H1 (cell line): ENCODE measurements around the gene MYOT. TPM values are rescaled to one million over a fixed set of nuclear protein-coding genes. Genes with fewer than 3 reads are reported as not detected.

Experiments
- CHD7 ChIP-seq: fragments of 300-600 bp; sonication (generic); IDR thresholded peaks from 2 replicates; pipeline ENCODE4 v1.7.1; 2012; ENCODE audit warnings: low read length, moderate library complexity, mild to moderate bottlenecking, inconsistent platforms; ENCODE audit not compliant: insufficient replicate concordance
- CTBP2 ChIP-seq: IDR thresholded peaks from 2 replicates; pipeline ENCODE4 v1.7.0; 2011; ENCODE audit warnings: borderline replicate concordance, mild to moderate bottlenecking, moderate library complexity, mixed read lengths, low read length; ENCODE audit not compliant: insufficient read depth, insufficient read length
- EP300 ChIP-seq, 2 experiments: IDR thresholded peaks; 1 replicate in 1 of 2; 2 replicates in 1 of 2; pipeline ENCODE4 v1.6.1; 2011 to 2012; ENCODE audit warnings: low read depth in 2 of 2, low read length in 2 of 2, mild to moderate bottlenecking in 2 of 2, borderline replicate concordance in 1 of 2, inconsistent platforms in 1 of 2, moderate library complexity in 1 of 2
- HDAC6 ChIP-seq: IDR thresholded peaks from one replicate; pipeline ENCODE4 v1.7.1; 2012; ENCODE audit warnings: low read depth, mild to moderate bottlenecking, inconsistent platforms, low read length, moderate library complexity
- NRF1 ChIP-seq: IDR thresholded peaks from 2 replicates; pipeline ENCODE4 v1.6.1; 2011; ENCODE audit warnings: mild to moderate bottlenecking, low read depth, low read length, improper control_type of control experiment
- POU5F1 ChIP-seq: IDR thresholded peaks from 2 replicates; pipeline ENCODE4 v1.6.1; 2011; ENCODE audit warnings: low read depth, mild to moderate bottlenecking, low read length, moderate library complexity
- RFX5 ChIP-seq: IDR thresholded peaks from 2 replicates; pipeline ENCODE4 v1.6.1; 2011; ENCODE audit warnings: low read depth, low read length, improper control_type of control experiment, borderline replicate concordance
- SIX5 ChIP-seq: IDR thresholded peaks from 2 replicates; pipeline ENCODE4 v1.6.1; 2011; ENCODE audit warnings: mild to moderate bottlenecking, low read depth, low read length
- SP1 ChIP-seq: IDR thresholded peaks from 2 replicates; pipeline ENCODE4 v1.6.1; 2011; ENCODE audit warnings: low read depth, low read length
- SUZ12 ChIP-seq: fragments of 200-600 bp; sonication (generic); IDR thresholded peaks from 2 replicates; pipeline ENCODE4 v1.6.1; 2012; ENCODE audit warnings: mild to moderate bottlenecking, inconsistent platforms, low read length, moderate library complexity, mixed read lengths
- TBP ChIP-seq: IDR thresholded peaks from 2 replicates; pipeline ENCODE4 v1.6.1; 2011; ENCODE audit warnings: low read depth, low read length, improper control_type of control experiment
- polyA plus RNA-seq, 7 experiments: library from polyadenylated mRNA; depleted of rRNA in 3 of 7; stranded (reverse) in 5 of 7; unstranded in 2 of 7; fragments of >200 nt in 5 of 7; fragments of 200-250 nt in 2 of 7; gene quantifications; 1 replicate in 5 of 7; 2 replicates in 1 of 7; 4 replicates in 1 of 7; pipeline versions ENCODE4 v1.2.1 to v1.2.3, GENCODE V29; 2011 to 2013; ENCODE audit warnings: missing spikeins in 2 of 7, mixed read lengths in 2 of 7
- total RNA-seq: library from RNA; stranded (reverse); fragmentation: NEBNext Ultra II Directional; extraction: Animal tissue kit (Norgen Biotek cat#: 25700); gene quantifications from 2 replicates; pipeline ENCODE4 v1.2.1, GENCODE V29; 2021
- TF ChIP-seq, protein P1 (sequence below): IDR thresholded peaks from 2 replicates; pipeline ENCODE4 v1.6.1; 2012; ENCODE audit warnings: inconsistent platforms

MYOT gene
- total and polyA plus RNA-seq, 2 of the 8 experiments (the other 6 are each of a cell fraction or from before 2014, with no cell fraction given): not detected

GRCh38 chr5:137836997-137837396 is 30.7 kb upstream of the MYOT start (continued):
- no peak for TF ChIP-seq CHD7
- TF ChIP-seq NRF1: no peak
- TF ChIP-seq SUZ12: no peak
- TF ChIP-seq SIX5: no peak
- no peak for TF ChIP-seq RFX5
- TF ChIP-seq TBP: no peak
- no peak for TF ChIP-seq HDAC6
- no peak for TF ChIP-seq EP300 (IDR thresholded peaks at IDR 0.05; ENCODE audit: borderline replicate concordance in 1 of 2, low read depth in 2 of 2, low read length in 2 of 2)
- TF ChIP-seq, protein P1, sequence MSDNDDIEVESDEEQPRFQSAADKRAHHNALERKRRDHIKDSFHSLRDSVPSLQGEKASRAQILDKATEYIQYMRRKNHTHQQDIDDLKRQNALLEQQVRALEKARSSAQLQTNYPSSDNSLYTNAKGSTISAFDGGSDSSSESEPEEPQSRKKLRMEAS: no peak
- TF ChIP-seq CTBP2: no peak
- TF ChIP-seq POU5F1: no peak
- no peak for TF ChIP-seq SP1
